Hepatocyte (in vitro differentiated cells): ENCODE measurements around the gene AGPS.

ENCODE experiments used
- EZH2 ChIP-seq: fragments of 200-600 bp; sonication (generic); IDR thresholded peaks from 2 replicates; pipeline ENCODE4 v1.6.1; 2016; ENCODE audit warnings: antibody characterized with exemption, mild to moderate bottlenecking, borderline replicate concordance
- EZH2phosphoT487 ChIP-seq: fragments of 200-600 bp; sonication (generic); IDR thresholded peaks from one replicate; pipeline ENCODE4 v1.6.1; 2018; ENCODE audit warnings: antibody characterized with exemption, mild to moderate bottlenecking, low read depth, moderate library complexity; ENCODE audit not compliant: unreplicated experiment, severe bottlenecking
- TF ChIP-seq, protein P1 (sequence below): fragments of 200-600 bp; sonication (generic); IDR thresholded peaks from 2 replicates; pipeline ENCODE4 v1.5.1; 2016; ENCODE audit warnings: antibody characterized with exemption, mild to moderate bottlenecking; ENCODE audit not compliant: poor library complexity

DNA sequence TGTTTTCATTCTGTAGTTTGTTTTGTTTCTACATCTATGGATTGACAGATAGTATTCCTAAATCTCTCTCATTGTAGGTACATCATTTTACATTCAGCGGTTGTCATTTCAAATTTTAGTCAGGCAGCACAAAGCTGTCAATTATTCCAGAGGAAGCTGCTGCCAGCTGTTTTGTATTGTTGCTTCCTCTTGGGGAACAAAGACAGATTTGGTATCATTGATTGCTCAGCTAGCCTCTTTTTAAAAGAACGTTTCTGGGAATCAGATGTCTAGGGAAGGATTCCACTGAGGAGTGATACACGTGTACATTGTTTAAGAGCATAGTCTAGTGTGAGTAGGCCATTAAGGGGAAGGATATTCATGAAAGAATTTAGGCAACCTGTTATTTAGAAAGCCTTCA is 145.8 kb downstream of the AGPS start:
- TF ChIP-seq, protein P1, sequence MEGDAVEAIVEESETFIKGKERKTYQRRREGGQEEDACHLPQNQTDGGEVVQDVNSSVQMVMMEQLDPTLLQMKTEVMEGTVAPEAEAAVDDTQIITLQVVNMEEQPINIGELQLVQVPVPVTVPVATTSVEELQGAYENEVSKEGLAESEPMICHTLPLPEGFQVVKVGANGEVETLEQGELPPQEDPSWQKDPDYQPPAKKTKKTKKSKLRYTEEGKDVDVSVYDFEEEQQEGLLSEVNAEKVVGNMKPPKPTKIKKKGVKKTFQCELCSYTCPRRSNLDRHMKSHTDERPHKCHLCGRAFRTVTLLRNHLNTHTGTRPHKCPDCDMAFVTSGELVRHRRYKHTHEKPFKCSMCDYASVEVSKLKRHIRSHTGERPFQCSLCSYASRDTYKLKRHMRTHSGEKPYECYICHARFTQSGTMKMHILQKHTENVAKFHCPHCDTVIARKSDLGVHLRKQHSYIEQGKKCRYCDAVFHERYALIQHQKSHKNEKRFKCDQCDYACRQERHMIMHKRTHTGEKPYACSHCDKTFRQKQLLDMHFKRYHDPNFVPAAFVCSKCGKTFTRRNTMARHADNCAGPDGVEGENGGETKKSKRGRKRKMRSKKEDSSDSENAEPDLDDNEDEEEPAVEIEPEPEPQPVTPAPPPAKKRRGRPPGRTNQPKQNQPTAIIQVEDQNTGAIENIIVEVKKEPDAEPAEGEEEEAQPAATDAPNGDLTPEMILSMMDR, result no peak
- no peak for TF ChIP-seq EZH2phosphoT487
- no peak for TF ChIP-seq EZH2
